ENCODE results near the gene BANK1.

DNA sequence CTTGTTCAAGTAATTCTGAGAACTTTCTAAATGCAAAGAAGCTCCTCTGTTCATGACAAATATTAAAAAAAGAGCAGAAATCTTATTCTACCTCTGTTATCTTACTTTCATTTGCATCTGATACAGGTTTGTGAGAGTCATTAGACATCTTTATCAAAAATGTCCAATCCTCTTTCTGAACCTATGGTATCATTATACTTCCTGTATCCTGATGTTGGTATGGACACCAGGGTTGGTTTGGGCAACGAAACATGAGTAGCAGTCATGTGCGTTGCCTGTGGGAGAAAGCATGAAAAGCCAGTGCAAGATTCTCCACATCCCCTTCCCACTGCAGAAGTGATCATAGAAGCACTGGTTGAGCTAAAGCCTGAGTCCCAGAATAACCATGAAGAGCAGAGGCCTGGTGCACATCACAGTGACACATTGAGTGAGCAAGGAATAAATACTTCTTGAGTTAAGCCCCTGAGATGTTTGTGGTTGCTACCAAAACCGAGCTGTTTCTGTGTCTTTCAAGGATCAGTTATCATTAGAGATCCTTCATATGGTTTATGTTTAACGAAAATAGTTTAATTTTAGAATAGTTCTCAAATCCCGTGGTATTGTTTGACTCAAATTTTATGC, 197.2 kb downstream of the BANK1 start:
- TF ChIP-seq EZH2 (IDR thresholded peaks at IDR 0.05; ENCODE audit: insufficient read depth, poor library complexity, severe bottlenecking) (no peak), EZH2phosphoT487 (IDR thresholded peaks at IDR 0.05; ENCODE audit: insufficient read depth, low read depth) (no peak)

Data from GM23248 (cell line).